KMS-11 (cell line): ENCODE measurements around the gene MYO18A.
"Not testable (repeated sequence)": the region's sequence is repeated elsewhere in the genome, so short reads cannot be mapped to it uniquely, and the experiment has no call there.

ENCODE experiments used
- H2AFZ ChIP-seq: fragments of 200-600 bp; sonication (generic); 2 replicates; pipeline ENCODE4 v1.6.1; 2016; ENCODE audit warnings: antibody characterized with exemption, mixed run types, low read depth
- H3K27ac ChIP-seq: fragments of 200-600 bp; sonication (generic); 2 replicates; pipeline ENCODE4 v1.6.1; 2016; ENCODE audit warnings: mild to moderate bottlenecking, mixed run types
- H3K27me3 ChIP-seq: fragments of 200-600 bp; sonication (generic); 2 replicates; pipeline ENCODE4 v1.6.1; 2017; ENCODE audit warnings: mild to moderate bottlenecking, low read depth, mixed run types, moderate library complexity; ENCODE audit not compliant: insufficient read depth
- H3K36me3 ChIP-seq: fragments of 200-600 bp; sonication (generic); 2 replicates; pipeline ENCODE4 v1.6.1; 2017; ENCODE audit warnings: mild to moderate bottlenecking, mixed run types; ENCODE audit not compliant: insufficient read depth
- H3K4me1 ChIP-seq: fragments of 200-600 bp; sonication (generic); 2 replicates; pipeline ENCODE4 v1.6.1; 2016; ENCODE audit warnings: mild to moderate bottlenecking, low read depth, mixed run types; ENCODE audit not compliant: poor library complexity, severe bottlenecking
- H3K4me2 ChIP-seq: fragments of 200-600 bp; sonication (generic); 2 replicates; pipeline ENCODE4 v1.7.0; 2016; ENCODE audit warnings: mild to moderate bottlenecking, mixed run types
- H3K4me3 ChIP-seq: fragments of 200-600 bp; sonication (generic); IDR thresholded peaks from 2 replicates; pipeline ENCODE4 v1.6.1; 2017; ENCODE audit warnings: low read depth, low read length, mixed read lengths; ENCODE audit not compliant: insufficient read depth
- H3K79me2 ChIP-seq: fragments of 200-600 bp; sonication (generic); 2 replicates; pipeline ENCODE4 v1.6.1; 2016; ENCODE audit warnings: low read depth, mixed run types; ENCODE audit not compliant: insufficient read depth
- H3K9ac ChIP-seq: fragments of 200-600 bp; sonication (generic); 2 replicates; pipeline ENCODE4 v1.6.1; 2016; ENCODE audit warnings: mild to moderate bottlenecking, mixed run types
- H4K20me1 ChIP-seq: fragments of 200-600 bp; sonication (generic); 2 replicates; pipeline ENCODE4 v1.6.1; 2016; ENCODE audit warnings: mild to moderate bottlenecking, mixed run types; ENCODE audit not compliant: insufficient read depth
- CTCF ChIP-seq: fragments of 200-600 bp; sonication (generic); conservative IDR thresholded peaks from 2 replicates; pipeline ENCODE4 v1.6.1; 2017; ENCODE audit warnings: low read depth, mild to moderate bottlenecking, antibody characterized with exemption, low read length, moderate library complexity, mixed read lengths

Gene MYO18A

GRCh38 chr17:29148257-29148789, 31.9 kb downstream of the MYO18A start:
- H2AFZ ChIP-seq: peak overlapping the region; percentile 91
- peak overlapping the region; percentile 43 for H3K27ac ChIP-seq
- peaks cover 22% of the 10 kb centered on the region for H3K4me1 ChIP-seq

DNA sequence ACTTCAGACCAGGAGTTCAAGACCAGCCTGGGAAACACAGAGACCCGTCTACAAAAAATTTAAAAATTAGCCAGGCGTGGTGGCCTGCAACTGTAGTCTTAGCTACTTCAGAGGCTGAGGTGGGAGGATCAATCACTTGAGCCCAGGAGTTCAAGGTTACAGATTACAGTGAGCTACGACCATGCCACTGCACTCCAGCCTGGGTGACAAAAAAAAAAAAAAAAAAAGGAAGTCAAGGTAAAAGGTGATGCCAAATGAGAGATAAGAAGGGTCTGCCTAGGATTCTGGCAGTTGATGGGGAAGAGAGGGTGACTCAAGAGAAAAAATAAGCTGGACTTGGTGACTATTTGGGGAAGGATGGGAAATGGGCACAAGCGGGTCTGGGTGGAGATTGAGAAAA, 32.5 kb downstream of the MYO18A start:
- Histone ChIP-seq H2AFZ (no peak overlapping the region), H3K27ac (no peak overlapping the region), H3K4me3 (no peak overlapping the region), H3K79me2 (no peaks in the 10 kb centered on the region), H4K20me1 (no peaks in the 10 kb centered on the region), H3K4me1 (peaks cover 22% of the 10 kb centered on the region), H3K27me3 (no peaks in the 10 kb centered on the region), H3K9ac (no peak overlapping the region), H3K4me2 (no peak overlapping the region), H3K36me3 (no peaks in the 10 kb centered on the region)
- TF ChIP-seq CTCF: no peak

More at GRCh38 chr17:29148257-29148789, 31.9 kb downstream of the MYO18A start:
- TF ChIP-seq CTCF: no peak
- H4K20me1 ChIP-seq: no peaks in the 10 kb centered on the region
- no peak overlapping the region for H3K4me3 ChIP-seq
- H3K27me3 ChIP-seq: no peaks in the 10 kb centered on the region
- H3K9ac ChIP-seq: peak overlapping the region; percentile 49; the same call in 1 of the 2 replicates
- H3K4me2 ChIP-seq: peak overlapping the region; percentile 82
- no peaks in the 10 kb centered on the region for H3K36me3 ChIP-seq
- H3K79me2 ChIP-seq: no peaks in the 10 kb centered on the region

- peaks cover 22% of the 10 kb centered on the region for H3K4me1 ChIP-seq
- H3K27ac ChIP-seq: not testable (repeated sequence)
These were observed 33.0 kb downstream of the MYO18A start for GRCh38 chr17:29147228-29147627.

GRCh38 chr17:29146369-29146972, 33.7 kb downstream of the MYO18A start:
- H2AFZ ChIP-seq: no peak overlapping the region
- H3K36me3 ChIP-seq: no peaks in the 10 kb centered on the region
- H4K20me1 ChIP-seq: no peaks in the 10 kb centered on the region
- peaks cover 22% of the 10 kb centered on the region for H3K4me1 ChIP-seq
- no peak overlapping the region for H3K4me2 ChIP-seq
- TF ChIP-seq CTCF: no peak
- H3K4me3 ChIP-seq: no peak overlapping the region
- H3K79me2 ChIP-seq: no peaks in the 10 kb centered on the region
- no peaks in the 10 kb centered on the region for H3K27me3 ChIP-seq
- H3K27ac ChIP-seq: no peak overlapping the region
- no peak overlapping the region for H3K9ac ChIP-seq

More at GRCh38 chr17:29147228-29147627, 33.0 kb downstream of the MYO18A start:
- H3K36me3 ChIP-seq, H3K9ac ChIP-seq, H3K4me2 ChIP-seq, H2AFZ ChIP-seq, H3K79me2 ChIP-seq, H3K27me3 ChIP-seq, H4K20me1 ChIP-seq, H3K4me3 ChIP-seq: not testable (repeated sequence)
